NCI-H1105 (cell line): ENCODE data around the gene ING3.

Experiments
- DNase-seq: peaks from one replicate; lab custom pipeline; 2025; lab: John Stamatoyannopoulos, UW

Gene ING3, protein sequence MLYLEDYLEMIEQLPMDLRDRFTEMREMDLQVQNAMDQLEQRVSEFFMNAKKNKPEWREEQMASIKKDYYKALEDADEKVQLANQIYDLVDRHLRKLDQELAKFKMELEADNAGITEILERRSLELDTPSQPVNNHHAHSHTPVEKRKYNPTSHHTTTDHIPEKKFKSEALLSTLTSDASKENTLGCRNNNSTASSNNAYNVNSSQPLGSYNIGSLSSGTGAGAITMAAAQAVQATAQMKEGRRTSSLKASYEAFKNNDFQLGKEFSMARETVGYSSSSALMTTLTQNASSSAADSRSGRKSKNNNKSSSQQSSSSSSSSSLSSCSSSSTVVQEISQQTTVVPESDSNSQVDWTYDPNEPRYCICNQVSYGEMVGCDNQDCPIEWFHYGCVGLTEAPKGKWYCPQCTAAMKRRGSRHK

DNA sequence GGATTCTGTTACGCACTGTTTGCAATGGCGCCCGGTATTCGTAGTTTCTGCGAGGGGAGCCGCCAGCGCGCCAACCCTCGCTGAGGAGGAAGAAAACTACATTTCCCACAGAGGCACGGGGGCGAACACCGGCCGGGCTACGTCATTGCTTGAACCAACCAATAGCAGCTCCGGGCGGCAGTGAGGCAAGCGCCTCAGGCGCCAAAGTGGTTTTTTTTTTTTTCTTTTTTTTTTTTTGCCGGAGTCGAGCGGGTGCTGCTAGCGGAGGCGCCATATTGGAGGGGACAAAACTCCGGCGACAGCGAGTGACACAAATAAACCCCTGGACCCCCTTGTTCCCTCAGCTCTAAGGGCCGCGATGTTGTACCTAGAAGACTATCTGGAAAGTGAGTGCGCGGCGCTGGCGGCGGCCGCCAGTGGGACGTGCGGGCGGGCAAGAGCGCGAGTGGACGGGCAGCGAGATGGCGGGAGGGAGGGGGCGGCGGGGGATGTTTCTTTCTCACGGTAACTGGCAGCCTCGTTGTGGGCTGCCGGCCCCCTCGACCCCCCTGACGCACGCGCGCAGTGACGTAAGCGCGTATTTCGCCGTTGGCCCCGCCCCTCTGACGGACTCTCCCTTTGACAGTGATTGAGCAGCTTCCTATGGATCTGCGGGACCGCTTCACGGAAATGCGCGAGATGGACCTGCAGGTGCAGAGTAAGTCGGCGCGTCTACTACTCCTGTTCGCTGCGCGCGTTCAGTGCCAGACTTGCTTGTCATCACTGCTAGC lies at the start of gene ING3:
TSS of gene ING3 (plus strand) at position 239 of the 770 bp plus-strand sequence. CDS start at position 359, 120 bp downstream.
- peak; percentile 98 for DNase-seq

DNA sequence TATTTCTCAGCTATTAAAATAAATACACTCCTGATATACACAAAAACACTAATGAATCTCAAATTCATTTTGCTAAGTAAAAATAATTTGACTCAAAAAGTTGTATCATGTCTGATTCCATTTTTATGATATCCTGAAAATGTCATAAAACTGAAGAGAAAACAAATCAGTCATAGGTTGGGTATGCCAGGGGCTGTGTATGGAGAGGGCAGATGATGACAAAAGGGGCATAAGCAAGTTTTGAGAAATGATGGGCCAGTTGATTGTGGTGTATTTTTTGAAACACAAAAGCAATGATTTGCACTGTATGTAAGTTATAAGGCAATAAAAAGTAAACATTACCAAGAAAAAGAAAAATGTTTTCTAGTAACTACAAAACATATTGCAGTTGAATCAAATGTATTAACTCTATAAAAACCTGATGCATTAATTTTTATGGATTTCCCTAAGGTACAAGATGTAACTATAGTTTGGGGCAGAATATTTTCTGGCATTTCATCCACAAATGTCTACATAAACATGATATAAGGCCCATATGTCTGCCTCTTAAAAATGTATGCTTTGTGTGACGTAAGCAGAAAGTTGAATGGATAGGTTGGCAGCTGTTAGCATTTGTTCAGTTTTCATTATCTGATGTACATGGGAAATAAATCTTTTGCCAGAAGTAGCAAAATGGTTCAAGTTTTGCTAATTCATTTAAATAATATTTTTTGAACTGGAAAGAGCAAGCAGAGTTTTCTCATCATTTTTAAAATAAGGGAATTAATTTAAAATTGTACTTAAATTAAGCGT lies 35.1 kb upstream of the ING3 start:
- no peak for DNase-seq

DNA sequence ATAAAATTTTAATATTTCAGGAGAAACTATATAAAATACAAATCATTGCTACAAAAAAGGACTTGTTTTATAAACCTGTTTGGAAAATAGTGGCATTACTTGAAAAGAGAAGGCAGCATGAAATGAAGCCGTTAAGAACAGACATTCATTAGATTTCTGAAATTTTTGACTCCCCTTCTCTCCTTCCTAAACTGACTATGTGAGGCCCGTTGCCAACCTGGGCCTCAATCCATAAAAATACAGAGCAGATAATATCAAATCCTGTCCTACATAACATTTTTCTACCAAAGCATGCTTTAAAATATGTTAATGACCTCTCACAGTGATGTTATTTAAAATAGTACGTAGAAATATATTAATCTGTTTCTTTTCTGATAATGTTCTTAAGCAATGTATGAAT lies 34.5 kb upstream of the ING3 start:
- no peak for DNase-seq

DNA sequence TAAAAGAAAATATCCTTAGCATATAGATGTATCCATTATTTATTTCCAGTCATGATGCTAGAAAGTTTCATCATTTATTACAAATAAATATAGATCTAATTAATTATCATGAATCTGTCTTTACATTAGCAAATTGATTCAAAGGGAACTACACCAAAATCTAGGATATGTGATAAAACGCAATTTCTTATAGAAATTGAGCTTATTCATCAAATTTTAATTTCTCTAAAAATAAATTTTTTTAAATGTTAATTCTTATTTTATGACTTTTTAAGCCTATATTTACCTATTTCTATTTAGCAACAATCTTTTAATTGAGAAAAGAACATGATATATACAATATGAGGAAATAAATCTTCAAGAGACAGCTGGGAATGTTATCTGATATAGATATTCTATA lies 34.0 kb upstream of the ING3 start:
- no peak for DNase-seq

DNA sequence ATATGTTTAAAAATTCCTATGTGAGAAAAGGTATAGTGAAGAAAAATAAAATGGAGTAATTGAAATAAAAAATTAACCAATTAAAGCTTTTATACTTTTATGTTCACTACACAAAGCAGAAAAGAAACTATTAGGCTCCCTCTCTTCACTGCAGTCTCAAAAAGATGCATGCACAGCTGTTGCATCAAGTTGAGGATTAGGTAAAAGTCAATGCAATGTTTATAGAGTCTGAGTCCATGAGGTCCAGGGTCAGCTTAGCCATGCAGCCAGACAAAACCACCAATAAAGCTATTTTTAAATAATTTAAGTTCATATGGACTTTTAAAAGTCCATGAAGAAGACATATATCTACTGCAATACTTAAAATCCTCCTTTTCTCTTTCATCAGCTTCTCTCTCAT lies 31.1 kb upstream of the ING3 start:
- DNase-seq, result no peak

DNA sequence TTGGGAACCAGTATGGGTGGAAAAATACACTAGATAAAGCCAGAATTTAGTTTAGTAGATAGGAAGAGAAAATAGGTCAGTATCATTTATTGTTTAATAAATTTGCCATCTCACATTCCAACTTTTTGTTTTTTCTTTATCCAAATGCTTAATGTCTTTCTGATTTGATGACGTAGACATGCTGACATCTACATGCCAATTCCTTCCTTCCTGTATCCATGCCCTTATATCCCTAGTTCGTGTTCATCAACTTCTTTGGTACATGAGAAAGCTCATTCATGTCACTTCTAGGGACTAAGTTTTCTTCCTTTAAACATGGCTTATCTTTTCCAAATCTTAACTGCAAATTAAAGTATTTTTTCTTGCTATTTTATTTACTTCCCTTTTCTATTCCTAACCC lies 30.5 kb upstream of the ING3 start:
- DNase-seq, result no peak

DNA sequence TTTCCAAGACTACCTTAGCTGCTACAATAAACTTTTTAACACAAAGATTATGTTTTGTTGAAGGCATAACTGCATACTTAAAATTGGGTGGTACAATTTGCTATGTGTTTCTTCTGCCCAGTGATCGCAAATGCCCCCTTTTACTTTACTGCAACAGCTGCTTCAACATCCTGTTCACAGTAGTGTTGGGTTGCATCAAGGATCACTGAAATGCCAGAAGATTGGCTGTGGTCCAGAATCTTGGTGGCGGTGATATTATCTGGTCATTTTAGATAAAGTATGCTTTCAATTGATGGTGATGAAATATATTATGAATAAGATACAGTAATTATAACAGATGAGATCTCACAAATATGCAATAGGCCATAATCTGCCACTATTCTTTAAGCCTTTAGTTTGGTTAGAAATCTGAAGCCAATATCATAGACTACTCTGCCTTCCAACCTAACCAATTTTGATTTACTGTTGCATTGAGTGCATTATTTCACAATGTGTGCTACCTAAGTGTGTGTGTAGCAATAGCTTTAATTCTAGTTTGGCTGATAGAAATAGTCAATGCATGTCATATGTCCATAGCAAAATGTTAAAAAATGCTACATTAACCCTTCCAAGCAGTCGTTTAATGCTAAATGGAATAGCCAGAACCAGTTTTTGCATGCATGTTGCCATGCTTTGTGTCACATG lies 29.8 kb upstream of the ING3 start:
- peak; percentile 33 for DNase-seq

DNA sequence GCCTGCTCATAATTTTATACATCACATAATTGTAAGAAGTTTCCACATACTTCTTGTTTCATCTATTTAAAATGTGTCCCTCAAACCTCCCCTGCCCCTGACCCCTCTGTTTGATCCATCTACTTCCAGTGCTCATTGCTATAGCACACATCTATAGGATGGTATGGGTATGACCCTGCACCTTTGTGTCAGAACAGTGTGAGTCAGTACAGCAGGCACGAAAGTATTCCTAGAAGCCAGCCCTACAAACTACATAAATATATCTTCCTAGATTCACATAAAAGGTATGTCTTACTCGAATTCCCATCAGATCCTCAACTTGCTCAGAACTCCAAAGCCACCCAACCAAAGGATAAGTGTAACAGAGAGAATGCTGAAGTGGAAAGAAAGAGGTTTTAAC lies 25.7 kb upstream of the ING3 start:
- no peak for DNase-seq

DNA sequence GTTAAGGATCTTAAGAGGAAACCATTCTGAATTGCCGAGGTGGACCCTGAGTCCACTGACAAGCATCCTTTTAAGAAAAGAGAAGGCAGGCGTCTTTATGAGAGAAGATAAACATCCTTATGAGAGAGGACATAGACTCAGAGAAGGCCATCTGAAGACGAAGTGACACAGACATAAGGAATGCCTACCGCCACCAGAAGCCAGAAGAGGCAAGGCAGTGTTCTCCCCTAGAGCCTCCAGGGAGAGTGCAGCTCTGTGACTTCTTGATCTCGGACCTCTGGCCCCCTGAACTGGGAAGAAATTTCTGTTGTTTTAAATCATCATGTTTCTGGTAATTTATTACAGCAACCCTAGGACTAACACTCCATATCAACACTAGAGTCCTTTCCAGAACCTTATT lies 25.2 kb upstream of the ING3 start:
- no peak for DNase-seq

DNA sequence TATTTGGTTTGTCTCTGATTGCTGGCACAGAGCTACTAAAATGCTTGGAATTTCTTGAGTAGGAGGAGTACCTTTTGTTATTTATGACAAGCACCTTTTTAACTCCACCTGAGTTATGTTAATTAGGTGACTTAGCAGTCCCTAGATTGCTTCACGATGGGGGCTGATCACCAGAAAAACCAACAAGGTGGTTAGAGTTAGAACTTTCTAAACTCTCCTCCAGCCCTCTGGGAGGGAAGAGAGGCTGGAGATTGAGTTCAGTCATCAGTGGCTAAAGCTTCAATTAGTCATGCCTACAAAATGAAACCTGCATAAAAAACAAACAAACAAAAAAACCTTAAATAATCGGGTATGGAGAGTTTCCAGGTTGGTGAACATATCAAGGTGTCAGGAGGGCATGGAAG lies 23.6 kb upstream of the ING3 start:
- no peak for DNase-seq

DNA sequence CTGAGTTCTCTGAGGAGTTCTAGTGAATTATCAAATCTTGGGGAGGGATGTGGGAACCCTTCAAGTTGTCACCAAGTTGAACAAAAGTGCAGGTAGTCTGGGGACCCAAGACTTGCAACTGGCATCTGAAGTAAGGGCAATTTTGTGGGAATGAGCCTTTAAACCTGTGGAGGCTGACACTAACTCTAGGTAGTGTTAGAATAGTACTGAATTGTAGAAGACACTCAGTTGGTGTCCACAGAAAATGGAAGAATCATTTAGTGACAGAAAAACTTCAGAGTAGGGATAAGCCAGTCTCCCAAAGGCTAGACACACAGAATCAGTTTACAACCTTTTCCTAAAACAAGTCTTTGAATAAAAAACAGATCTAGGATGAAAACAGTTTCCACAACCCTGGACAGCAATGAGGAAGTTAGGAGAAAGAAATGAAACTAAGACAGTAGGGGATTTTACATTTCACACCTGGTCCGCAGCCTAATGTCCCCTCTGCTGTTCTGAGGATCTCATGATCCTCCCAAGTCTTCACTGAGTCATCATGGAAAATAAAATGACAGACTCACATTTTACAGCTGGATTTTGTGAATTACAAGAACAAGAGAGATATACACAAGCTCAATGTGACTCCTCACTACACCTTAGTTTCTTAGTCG lies 23.0 kb upstream of the ING3 start:
- no peak for DNase-seq

DNA sequence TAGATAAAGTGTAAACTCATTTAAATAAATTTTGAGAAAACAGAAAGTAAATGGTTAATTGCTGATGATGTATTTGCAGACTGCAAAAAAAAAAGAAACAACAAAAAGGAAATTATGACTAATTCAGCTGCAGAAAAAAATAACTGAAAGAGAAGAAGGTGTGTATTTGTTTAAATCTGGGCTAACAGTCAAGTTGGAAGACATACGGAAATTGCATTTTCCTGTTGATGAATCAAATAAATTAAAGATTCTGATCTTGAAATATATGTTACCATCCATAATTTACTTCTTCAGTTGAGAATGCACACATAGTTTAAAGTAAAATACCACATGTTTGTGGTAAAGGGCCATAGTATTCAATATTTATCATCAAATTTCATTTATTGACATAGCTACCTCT lies 19.3 kb upstream of the ING3 start:
- DNase-seq, result no peak

DNA sequence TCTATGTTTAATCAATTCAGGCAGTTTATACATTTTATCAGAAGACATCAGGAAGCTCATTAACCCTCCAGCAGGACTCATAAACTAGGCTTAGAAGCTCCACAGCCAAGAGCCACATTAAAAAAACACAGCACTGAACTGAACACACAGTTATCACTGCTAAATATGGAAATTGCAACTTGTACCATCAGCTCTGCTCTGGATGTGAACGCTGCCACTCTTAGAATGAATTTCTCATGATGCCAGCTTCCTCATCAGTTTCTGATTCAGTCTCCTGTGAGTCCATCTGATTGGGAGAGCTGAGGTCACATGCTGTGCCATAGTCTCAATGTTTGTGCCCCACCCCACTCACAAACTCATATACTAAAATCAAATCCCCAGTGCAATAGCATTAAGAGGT lies 17.1 kb upstream of the ING3 start:
- no peak for DNase-seq

DNA sequence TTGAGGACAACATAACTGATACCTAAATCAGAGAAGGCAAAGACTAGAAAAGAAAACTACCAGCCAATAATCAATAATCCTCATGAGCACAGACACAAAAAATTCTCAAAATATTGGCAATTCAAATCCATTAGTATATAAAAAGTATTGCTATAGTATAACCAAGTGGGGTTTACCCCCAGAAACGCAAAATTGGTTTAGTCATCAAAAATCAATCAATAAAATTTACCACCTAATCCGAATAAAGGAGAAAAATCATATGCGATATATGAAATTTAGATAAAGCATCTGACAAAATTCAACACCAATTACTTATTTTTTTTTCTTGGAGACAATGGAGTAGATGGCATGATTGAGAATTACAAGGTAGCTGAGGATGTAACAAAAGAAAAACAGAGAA lies 11.2 kb upstream of the ING3 start:
- DNase-seq, result no peak

DNA sequence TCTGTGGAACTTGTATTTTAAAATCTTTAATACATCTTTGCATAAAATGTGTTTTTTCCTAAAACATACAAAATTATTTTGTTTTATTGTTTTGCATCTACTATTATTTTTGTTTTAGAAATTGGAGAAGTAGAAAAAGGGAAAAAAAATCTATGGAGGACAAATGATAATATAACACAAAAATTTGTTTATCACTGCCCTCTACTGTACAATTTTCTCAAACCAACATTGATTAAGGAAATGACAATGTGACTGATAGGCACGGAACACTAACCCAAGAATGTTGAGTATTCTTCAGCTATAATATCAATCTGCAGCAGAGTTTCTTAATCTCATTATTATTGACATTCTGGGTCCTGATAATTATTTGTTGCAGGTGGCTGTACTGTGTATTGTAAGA lies 9.5 kb upstream of the ING3 start:
- DNase-seq, result no peak

DNA sequence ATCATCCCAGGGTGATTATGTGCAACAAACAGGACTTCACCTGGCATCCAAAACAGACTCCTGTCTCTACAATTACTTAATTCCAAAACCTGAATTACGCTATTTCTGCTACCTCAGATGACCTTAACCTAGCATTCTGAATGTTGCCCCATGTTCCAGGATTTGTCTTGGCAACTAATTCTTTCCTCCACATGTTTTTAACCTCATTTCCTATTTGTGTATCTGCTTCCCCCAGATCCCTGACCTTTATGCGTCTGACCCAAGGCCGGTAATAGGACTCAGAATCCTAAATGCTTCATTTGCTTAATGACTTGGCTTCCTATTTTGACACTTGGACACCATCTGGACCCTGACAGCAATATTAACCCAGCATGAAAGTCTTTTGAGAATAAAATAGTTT lies 8.7 kb upstream of the ING3 start:
- DNase-seq, result no peak

DNA sequence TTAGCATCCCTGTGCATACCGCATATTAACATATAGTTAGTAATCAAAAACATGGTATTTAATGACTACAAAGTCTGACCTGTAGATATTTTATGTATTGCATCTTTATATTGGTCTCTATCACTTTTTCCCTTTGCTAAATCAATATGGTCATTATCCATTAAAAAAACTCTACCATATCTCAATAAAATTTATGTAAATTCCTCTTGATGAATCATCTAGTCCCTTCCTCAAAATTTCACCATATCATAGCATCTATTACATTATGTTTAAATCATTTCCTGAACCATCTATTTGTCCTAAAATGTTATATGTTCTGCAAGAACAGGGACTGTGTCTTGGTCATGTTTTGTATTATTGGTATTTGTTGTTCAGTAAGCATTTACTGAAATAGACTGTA lies 7.7 kb upstream of the ING3 start:
- no peak for DNase-seq

DNA sequence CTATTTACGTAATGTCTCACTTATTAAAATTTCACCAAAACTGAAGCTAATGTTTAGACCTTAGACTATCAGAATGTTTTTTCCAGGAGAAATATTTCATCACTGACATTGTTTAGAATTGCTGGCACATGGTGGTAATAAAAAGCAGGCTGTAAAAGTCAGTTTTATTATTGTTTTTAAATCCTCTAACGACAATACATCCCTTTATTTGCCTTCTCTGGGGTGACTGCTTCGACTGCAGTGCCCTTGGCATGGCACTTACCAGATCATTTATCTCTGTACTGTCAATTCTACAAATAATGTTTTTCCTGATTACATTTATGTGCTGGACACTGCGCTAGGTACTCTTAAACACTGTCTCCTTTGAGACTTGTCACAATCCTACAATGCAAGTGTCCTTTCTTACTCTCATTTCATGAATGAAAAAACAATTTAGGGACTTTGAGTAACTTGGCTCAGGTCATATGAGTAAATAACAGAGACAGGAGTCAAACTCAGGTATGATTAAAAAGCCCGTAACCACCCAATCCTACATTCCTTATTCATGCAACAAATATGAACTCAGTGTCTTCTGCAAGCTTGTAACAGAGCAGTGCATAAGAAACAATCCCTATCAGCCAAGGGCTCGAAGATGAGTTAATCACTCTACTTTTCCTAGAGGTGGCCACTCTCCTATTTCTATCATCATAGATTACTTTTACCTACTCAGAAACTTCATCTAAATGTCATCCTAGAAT lies 5.6 kb upstream of the ING3 start:
- no peak for DNase-seq

DNA sequence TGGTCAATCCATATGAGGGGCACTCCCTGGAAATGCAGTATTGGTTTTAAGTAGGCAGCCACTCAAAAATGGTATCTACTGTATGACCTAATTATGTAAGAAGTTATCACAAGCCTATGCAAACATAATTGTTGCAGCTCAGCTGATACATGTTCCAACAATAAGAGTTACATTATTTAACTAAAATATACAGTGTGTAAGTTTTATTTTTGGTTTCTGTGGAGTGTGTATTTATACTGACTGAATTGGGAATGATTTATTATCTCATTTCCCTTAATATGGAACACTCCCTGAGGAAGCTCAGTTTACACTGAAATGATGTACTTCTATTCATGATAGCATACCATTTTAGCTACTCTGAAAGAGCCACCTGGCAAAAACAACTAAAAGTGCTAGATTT lies 2.6 kb upstream of the ING3 start:
- no peak for DNase-seq

DNA sequence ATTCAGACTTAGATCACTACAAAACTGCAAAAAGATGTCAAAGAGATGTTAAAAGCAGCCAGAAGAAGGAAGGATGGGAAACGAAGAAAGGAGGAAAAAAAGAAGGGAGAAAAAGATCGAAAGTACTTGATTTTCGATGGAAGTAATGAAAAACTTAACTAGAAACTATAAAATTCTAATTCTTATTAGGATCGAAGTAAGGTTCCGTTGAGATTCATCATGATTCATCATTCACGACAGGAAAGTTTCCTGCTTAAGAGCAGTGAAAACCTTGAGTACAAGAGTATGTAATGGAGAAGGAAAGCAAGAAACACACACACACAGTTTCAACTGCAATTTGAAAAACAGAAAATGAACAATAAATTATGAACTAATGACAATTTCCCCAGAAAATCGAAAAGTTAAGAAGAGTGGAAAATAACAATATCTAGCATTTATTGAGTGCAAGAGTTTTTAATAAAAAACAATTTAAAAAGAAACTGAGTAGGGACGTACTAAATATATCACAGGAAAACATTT lies 1.1 kb upstream of the ING3 start:
- DNase-seq, result no peak
